ENCODE data around the gene RASSF6.

GRCh38 chr4:73650250-73650649, 30.0 kb upstream of the RASSF6 start:
- TF ChIP-seq CTCF (IDR thresholded peaks at IDR 0.05) (no peak), EZH2 (IDR thresholded peaks at IDR 0.05; ENCODE audit: borderline replicate concordance, insufficient read depth, low read depth, low read length, poor library complexity, severe bottlenecking) (no peak)

Data from B cell (primary cell).